NCI-H2196 treated with DMSO at 0.1 percent for 48 hours (cell line): Measurements from ENCODE around the gene CHDH.

Experiments
- DNase-seq: peaks from one replicate; lab custom pipeline; 2025; ENCODE audit not compliant: unreplicated experiment; lab: John Stamatoyannopoulos, UW

The CHDH gene

DNA sequence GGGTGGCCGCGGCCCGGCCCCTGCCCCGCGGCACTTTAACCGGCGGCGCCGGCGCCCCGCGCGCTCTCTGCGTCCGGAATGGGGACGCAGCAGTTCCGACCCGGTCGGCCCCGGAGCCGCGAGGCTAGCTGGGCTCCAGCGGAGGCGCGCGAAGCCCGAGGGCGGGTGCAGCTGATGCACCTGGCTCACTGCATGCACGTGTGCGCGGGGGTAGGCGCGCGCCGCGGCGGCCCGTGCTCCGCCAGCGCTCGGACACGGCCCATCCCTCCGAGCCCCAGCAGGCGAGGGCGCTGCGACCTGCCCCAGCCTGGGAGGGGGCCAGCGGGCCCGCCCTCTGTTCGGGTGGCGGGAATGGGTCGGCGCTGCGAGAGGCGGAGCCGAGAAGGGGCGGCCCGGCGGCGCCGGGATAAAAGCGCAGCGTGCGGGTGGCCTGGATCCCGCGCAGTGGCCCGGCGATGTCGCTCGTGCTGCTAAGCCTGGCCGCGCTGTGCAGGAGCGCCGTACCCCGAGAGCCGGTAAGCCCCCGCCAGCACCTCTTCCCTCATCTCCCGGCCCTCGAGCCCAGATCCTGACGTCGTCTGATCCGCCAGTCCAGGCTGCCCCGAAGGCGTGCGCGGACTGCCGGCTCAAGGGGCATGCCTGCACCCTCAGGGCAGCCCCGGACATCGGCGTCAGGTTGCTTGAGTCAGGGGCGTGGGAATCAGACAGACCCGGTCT lies at the start of gene CHDH, which contains the start of gene IL17RB:
Gene CHDH, minus strand, starts transcription at position 286 of the 717 bp plus-strand sequence. CDS start 22,411 bp downstream, outside the sequence.
Gene IL17RB, plus strand, starts transcription at position 435 of the 717 bp plus-strand sequence. Its CDS starts 21 bp downstream, at position 456.
- DNase-seq, result peak; percentile 48

GRCh38 chr3:53892286-53892637 lies 46.0 kb upstream of the CHDH start:
- DNase-seq, result no peak

- DNase-seq, result peak; percentile 93
These were observed 45.5 kb upstream of the CHDH start, which contains the start of gene SELENOK for GRCh38 chr3:53891497-53892285. Gene SELENOK (minus strand): TSS chr3:53891859.

- no peak for DNase-seq
These were observed 44.7 kb upstream of the CHDH start for GRCh38 chr3:53890726-53891475.

DNA sequence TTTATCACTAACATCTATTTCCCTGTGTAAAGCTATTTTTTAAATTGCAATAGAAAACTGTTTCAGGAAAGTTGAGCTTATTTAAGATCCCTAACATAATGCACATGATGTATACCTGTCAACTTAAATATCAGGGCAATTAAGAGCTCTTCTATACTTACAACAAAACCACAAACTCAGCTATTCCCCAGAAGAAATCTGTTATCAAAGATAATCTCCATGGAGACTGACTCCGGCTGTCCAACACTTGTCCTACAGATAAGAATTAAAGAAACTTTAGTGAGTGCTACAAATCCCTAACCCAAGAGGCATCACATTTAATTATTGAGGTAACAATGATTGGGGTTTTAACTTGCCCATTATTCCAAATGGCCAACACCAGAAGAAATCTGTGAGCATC lies 42.0 kb upstream of the CHDH start:
- DNase-seq, result no peak

DNA sequence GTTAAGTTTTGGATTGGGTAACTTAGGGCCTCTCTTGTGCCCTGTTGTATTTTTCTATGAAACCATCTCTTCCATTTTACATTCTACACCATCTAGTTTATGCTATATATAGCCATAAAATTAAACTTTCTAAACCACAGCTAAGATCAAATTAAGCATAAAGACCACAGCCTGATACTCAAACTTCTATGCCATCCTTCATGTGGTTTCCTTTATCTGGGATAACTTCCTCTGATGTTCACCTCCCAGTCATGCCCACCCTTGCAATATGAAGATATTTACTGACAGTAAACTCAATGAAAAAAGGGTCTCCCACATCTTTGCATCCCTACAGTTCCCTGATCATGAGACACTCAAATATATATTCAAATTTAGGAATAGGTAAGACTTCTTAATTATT lies 41.2 kb upstream of the CHDH start:
- DNase-seq, result no peak

DNA sequence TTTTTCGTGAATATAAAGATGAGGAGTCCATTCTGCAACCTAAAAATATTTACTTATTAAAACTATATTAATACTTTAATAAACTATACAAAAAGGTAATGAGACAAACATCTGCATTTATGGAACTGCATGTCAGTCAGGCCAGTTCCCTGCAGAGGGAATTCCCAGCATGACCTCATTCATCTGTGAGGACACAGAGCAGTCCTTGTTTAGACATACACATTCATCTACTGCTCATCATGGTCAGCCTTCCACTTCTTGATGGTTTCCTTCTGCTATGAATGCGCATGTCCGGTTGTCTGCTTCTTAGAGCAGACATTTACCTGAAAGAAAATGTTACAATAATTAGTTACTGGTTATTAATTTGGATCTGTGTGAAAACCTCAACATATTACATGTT lies 39.0 kb upstream of the CHDH start:
- DNase-seq, result no peak

DNA sequence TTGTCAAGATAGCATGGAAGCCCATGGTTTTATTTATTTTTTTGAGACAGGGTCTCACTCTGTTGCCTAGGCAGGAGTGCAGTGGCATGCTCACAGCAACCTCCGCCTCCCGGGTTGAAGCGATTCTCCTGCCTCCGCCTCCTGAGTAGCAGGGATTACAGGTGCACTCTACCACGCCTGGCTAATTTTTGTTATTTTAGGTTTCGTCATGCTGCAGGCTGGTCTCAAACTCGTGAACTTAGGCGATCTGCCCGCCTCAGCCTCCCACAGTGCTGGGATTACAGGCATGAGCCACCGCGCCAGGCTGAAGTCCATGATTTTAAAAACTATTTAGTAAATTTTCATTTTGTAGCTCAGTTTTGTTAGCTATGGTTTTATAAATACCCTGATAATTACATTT lies 38.4 kb upstream of the CHDH start:
- DNase-seq, result no peak

GRCh38 chr3:53883008-53883407 lies 36.8 kb upstream of the CHDH start:
- no peak for DNase-seq

GRCh38 chr3:53881691-53882593 lies 35.7 kb upstream of the CHDH start, which contains the start of gene ACTR8:
Gene ACTR8 (minus strand): TSS chr3:53882152. CDS start chr3:53882101, 51 bp downstream.
- peak; percentile 16 for DNase-seq

- DNase-seq, result no peak
These were observed 34.5 kb upstream of the CHDH start for GRCh38 chr3:53880396-53881345.

DNA sequence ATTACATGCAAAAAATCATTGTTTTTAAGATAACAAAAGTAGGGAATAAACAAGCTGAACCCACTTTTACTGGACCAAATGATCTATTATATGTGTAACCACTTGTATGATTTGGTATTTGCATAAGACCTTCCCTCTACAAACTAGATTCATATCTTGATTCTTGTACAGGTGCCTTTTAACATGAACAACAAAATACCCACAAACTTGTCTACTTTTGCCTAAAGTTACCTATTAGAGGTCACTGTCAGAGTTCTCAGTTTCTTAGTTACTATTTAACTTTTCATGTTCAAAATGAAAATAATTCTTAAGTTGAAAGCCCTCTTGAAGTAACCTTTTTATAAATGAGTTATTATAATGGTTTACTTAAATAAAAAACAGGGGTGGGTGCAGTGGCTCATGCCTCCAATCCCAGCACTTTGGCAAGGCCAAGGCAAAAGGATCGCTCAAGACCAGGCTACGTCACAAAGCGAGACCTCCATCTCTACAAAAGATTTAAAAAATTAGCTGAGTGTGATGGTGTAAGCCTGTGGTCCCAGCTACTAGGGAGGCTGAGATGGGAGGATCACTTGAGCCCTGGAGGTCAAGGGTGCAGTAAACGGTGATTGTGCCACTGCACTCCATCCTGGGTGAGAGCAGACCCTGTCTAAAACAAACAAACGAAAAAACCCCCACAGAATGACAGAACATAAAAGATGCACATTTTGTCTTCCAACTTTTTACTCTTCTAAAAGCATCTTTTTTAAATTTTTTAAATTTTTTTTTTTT lies 19.7 kb upstream of the CHDH start:
- no peak for DNase-seq

- no peak for DNase-seq
These were observed 16.9 kb upstream of the CHDH start for GRCh38 chr3:53863145-53863544.

- DNase-seq, result no peak
These were observed 16.0 kb upstream of the CHDH start for GRCh38 chr3:53862241-53862640.

DNA sequence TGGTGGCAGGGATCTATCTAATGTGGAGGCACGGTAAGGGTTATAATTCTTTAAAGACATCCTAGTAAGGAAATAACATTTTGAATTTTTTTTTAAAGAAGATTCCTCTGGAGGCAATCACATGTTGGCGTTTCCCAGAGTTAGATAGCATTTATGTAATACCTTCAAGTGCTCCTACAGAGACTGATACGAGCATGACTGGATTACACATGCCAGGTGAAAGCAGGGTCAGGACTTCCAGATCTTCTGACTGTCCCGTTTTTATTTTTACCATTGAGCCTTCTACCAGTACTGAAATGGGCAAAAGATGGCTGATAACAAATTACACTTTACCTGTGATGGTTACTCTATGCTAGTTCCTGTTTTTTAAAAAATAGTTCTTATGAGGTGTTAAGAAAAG lies 14.0 kb upstream of the CHDH start:
- no peak for DNase-seq

DNA sequence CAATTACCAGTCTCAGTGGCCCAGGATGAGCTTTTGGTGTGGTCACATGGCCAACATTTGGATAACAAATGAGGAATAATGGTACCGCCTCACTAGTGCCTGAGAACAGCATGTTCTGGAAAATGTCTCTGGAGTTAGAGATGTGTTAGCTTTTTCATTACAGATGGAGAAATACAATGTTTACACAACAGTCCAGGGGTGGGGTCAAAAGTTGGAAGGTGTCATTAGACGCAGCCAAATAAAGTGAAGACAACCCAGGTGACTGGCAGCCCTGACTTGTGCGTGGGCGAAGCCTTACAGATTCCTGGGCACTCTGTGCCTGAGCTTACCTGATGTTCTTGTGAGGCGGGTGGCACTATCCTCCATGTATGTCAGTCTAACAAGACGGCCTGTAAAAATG lies 13.0 kb upstream of the CHDH start:
- DNase-seq, result no peak

DNA sequence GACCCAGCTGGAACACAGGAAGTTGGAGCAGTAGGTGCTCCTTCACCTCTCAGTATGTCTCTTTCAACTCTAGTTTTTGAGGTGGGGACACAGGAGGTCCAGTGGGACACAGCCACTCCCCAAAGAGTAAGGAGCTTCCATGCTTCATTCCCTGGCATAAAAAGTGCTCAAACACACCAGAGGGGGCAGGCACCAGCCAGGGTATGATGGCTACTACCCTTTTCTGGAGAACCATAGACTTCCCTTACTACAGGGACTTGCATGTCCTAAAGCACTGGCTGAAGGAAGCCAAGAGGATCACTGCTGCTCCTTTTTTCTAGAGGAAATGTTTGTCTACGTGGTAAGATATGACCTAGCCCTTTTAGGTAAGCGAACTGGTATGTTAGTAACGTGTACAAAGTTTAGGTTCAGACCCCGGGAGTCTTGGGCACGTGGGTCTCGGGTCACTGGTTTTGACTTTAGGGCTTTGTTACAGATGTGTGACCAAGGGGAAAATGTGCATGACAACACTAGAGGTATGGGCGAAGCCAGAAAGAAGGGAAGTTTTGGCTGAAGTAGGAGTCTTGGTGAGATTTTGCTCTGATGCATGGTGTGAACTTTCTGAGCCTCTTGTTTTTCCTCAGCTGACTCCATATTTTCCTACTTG lies 12.0 kb upstream of the CHDH start:
- no peak for DNase-seq

DNA sequence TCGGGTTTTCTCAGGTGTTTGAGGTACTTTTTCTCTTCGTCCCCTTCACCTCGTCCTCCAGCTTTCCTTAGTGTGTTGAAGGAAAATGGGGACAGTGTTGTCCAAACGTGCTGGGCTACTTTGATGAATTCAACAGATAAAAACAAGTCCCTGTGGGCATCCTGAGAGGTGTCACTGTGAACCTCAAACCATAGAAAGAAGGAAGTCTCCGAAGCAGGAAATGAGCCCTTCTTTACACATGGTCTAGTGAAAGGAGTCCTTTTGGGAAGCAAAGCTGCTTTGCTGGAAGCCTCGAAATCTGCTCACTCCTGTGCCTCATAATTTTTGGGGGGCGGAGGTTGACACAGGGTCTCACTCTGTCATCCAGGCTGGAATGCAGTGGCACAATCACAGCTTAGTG lies 10.7 kb upstream of the CHDH start:
- no peak for DNase-seq
